MM.1S (cell line): ENCODE data around the gene RIIAD1.
"Not testable (repeated sequence)": the region's sequence is repeated elsewhere in the genome, so short reads cannot be mapped to it uniquely, and the experiment has no call there.

Source experiments
- DNase-seq: peaks from one replicate; pipeline ENCODE4 v3.0.0-alpha.2; 2015
- H2AFZ ChIP-seq: fragments of 300-600 bp; sonication (generic); 2 replicates; pipeline ENCODE4 v1.6.0; 2016; ENCODE audit warnings: antibody characterized with exemption, low read length
- H3F3A ChIP-seq: fragments of 300-600 bp; sonication (generic); 2 replicates; pipeline ENCODE4 v1.6.1; 2016; ENCODE audit warnings: mild to moderate bottlenecking, antibody characterized with exemption, low read length, moderate library complexity, mixed read lengths; ENCODE audit not compliant: insufficient read depth
- H3K27ac ChIP-seq: fragments of 300-600 bp; sonication (generic); 2 replicates; pipeline ENCODE4 v1.5.1; 2016; ENCODE audit warnings: mild to moderate bottlenecking, low read length
- H3K27me3 ChIP-seq: fragments of 300-600 bp; sonication (generic); replicated peaks from 2 replicates; pipeline ENCODE4 v1.6.0; 2016; ENCODE audit warnings: low read length; ENCODE audit not compliant: insufficient read depth
- H3K36me3 ChIP-seq: fragments of 300-600 bp; sonication (generic); replicated peaks from 2 replicates; pipeline ENCODE4 v1.6.1; 2016; ENCODE audit warnings: mild to moderate bottlenecking, low read length, mixed read lengths; ENCODE audit not compliant: insufficient read depth
- H3K4me1 ChIP-seq: fragments of 300-600 bp; sonication (generic); 2 replicates; pipeline ENCODE4 v1.6.1; 2016; ENCODE audit warnings: low read length, mixed read lengths
- H3K4me2 ChIP-seq: fragments of 300-600 bp; sonication (generic); 2 replicates; pipeline ENCODE4 v1.6.0; 2016; ENCODE audit warnings: low read depth, low read length
- H3K4me3 ChIP-seq: fragments of 300-600 bp; sonication (generic); 2 replicates; pipeline ENCODE4 v1.5.1; 2016; ENCODE audit warnings: low read length, mixed read lengths
- H3K79me2 ChIP-seq: fragments of 300-600 bp; sonication (generic); 2 replicates; pipeline ENCODE4 v1.6.1; 2016; ENCODE audit warnings: mixed run types, low read length, mixed read lengths
- H3K9ac ChIP-seq: fragments of 300-600 bp; sonication (generic); 2 replicates; pipeline ENCODE4 v1.6.1; 2016; ENCODE audit warnings: low read length, mixed read lengths
- H3K9me2 ChIP-seq: fragments of 300-600 bp; sonication (generic); replicated peaks from 2 replicates; pipeline ENCODE4 v1.6.1; 2016; ENCODE audit warnings: mild to moderate bottlenecking, low read length, mixed read lengths; ENCODE audit not compliant: insufficient read depth
- H3K9me3 ChIP-seq: fragments of 300-600 bp; sonication (generic); replicated peaks from 2 replicates; pipeline ENCODE4 v1.6.1; 2016; ENCODE audit warnings: mild to moderate bottlenecking, low read length, mixed read lengths; ENCODE audit not compliant: insufficient read depth
- H4K20me1 ChIP-seq: fragments of 300-600 bp; sonication (generic); 2 replicates; pipeline ENCODE4 v1.6.1; 2016; ENCODE audit warnings: mild to moderate bottlenecking, low read length, moderate library complexity, mixed read lengths; ENCODE audit not compliant: insufficient read depth
- CTCF ChIP-seq: fragments of 300-600 bp; sonication (generic); IDR thresholded peaks from 2 replicates; pipeline ENCODE4 v1.5.1; 2016; ENCODE audit warnings: antibody characterized with exemption, low read length, mixed read lengths
- EZH2 ChIP-seq: fragments of 300-600 bp; sonication (generic); optimal IDR thresholded peaks from 2 replicates; pipeline ENCODE3; 2017; ENCODE audit warnings: low read depth, mild to moderate bottlenecking, antibody characterized with exemption, low read length, mixed read lengths
- EZH2phosphoT487 ChIP-seq: fragments of 300-600 bp; sonication (generic); IDR thresholded peaks from 2 replicates; pipeline ENCODE4 v1.6.1; 2018; ENCODE audit warnings: antibody characterized with exemption, low read length

The RIIAD1 gene

GRCh38 chr1:151733126-151733525 is 11.8 kb downstream of the RIIAD1 start:
- no peak for DNase-seq
- no peaks in the 10 kb centered on the region for H3K36me3 ChIP-seq
- H3F3A ChIP-seq = no peaks in the 10 kb centered on the region
- H3K4me3 ChIP-seq = no peak overlapping the region
- no peak overlapping the region for H3K4me2 ChIP-seq
- no peaks in the 10 kb centered on the region for H3K9me2 ChIP-seq
- H3K27me3 ChIP-seq = peaks cover 11% of the 10 kb centered on the region
- no peaks in the 10 kb centered on the region for H3K79me2 ChIP-seq
- TF ChIP-seq EZH2phosphoT487 = no peak
- no peak for TF ChIP-seq EZH2
- no peak for TF ChIP-seq CTCF
- no peak overlapping the region for H3K27ac ChIP-seq
- H3K9me3 ChIP-seq = no peaks in the 10 kb centered on the region
- H3K4me1 ChIP-seq = no peaks in the 10 kb centered on the region
- H4K20me1 ChIP-seq = no peaks in the 10 kb centered on the region
- H3K9ac ChIP-seq = no peak overlapping the region
- no peak overlapping the region for H2AFZ ChIP-seq

GRCh38 chr1:151733995-151734394 is 12.7 kb downstream of the RIIAD1 start:
- not testable (repeated sequence) for H2AFZ ChIP-seq, H3K9me2 ChIP-seq, H3K27ac ChIP-seq

GRCh38 chr1:151737026-151737425 is 15.7 kb downstream of the RIIAD1 start:
- Histone ChIP-seq H3K36me3 (no peaks in the 10 kb centered on the region), H3K4me3 (no peak overlapping the region), H3K9me3 (no peaks in the 10 kb centered on the region), H3F3A (no peaks in the 10 kb centered on the region), H3K4me1 (peaks cover 4% of the 10 kb centered on the region; the same call in 1 of the 2 replicates), H3K27me3 (no peaks in the 10 kb centered on the region), H3K79me2 (no peaks in the 10 kb centered on the region), H3K4me2 (no peak overlapping the region), H3K27ac (no peak overlapping the region), H3K9ac (no peak overlapping the region), H3K9me2 (no peaks in the 10 kb centered on the region), H2AFZ (no peak overlapping the region), H4K20me1 (no peaks in the 10 kb centered on the region)
- DNase-seq = no peak
- no peak for TF ChIP-seq EZH2phosphoT487
- TF ChIP-seq CTCF = no peak
- TF ChIP-seq EZH2 = no peak

More at GRCh38 chr1:151733995-151734394, 12.7 kb downstream of the RIIAD1 start:
- not testable (repeated sequence) for H3K79me2 ChIP-seq, H3K9ac ChIP-seq, H3K27me3 ChIP-seq, H3K36me3 ChIP-seq, H3K4me3 ChIP-seq, H3K4me2 ChIP-seq, H3K4me1 ChIP-seq, DNase-seq, H3F3A ChIP-seq, H3K9me3 ChIP-seq, H4K20me1 ChIP-seq

- H4K20me1 ChIP-seq = no peaks in the 10 kb centered on the region
- no peaks in the 10 kb centered on the region for H3K79me2 ChIP-seq
- DNase-seq = no peak
- H3K9ac ChIP-seq = no peak overlapping the region
- H3K4me3 ChIP-seq = no peak overlapping the region
- no peaks in the 10 kb centered on the region for H3F3A ChIP-seq
- peaks cover 4% of the 10 kb centered on the region; the same call in 1 of the 2 replicates for H3K4me1 ChIP-seq
- no peaks in the 10 kb centered on the region for H3K27me3 ChIP-seq
- no peaks in the 10 kb centered on the region for H3K36me3 ChIP-seq
- H3K4me2 ChIP-seq = no peak overlapping the region
- no peaks in the 10 kb centered on the region for H3K9me3 ChIP-seq
- H3K27ac ChIP-seq = no peak overlapping the region
- no peaks in the 10 kb centered on the region for H3K9me2 ChIP-seq
- TF ChIP-seq EZH2 (no peak), EZH2phosphoT487 (no peak), CTCF (no peak)
- no peak overlapping the region for H2AFZ ChIP-seq
These were observed 16.2 kb downstream of the RIIAD1 start for GRCh38 chr1:151737479-151737878.
